Myocyte (in vitro differentiated cells): Measurements from ENCODE around the gene FMO4. TPM values are rescaled to one million over a fixed set of nuclear protein-coding genes. Genes with fewer than 3 reads are reported as not detected.
"Not testable (repeated sequence)": the region's sequence is repeated elsewhere in the genome, so short reads cannot be mapped to it uniquely, and the experiment has no call there.

Experiments used
- DNase-seq: peaks from one replicate; pipeline ENCODE4 v3.0.0-alpha.2; 2012; ENCODE audit warnings: low read depth
- total RNA-seq: library from RNA; depleted of rRNA; stranded (reverse); fragments of >200 nt; gene quantifications from 2 replicates; pipeline ENCODE4 v1.2.3, GENCODE V29; 2014

The FMO4 gene
- total RNA-seq, 1 donor from 2014 or later: 3.1 TPM

- DNase-seq: no peak
Measured at GRCh38 chr1:171334024-171334640, 20.1 kb downstream of the FMO4 start.

DNA sequence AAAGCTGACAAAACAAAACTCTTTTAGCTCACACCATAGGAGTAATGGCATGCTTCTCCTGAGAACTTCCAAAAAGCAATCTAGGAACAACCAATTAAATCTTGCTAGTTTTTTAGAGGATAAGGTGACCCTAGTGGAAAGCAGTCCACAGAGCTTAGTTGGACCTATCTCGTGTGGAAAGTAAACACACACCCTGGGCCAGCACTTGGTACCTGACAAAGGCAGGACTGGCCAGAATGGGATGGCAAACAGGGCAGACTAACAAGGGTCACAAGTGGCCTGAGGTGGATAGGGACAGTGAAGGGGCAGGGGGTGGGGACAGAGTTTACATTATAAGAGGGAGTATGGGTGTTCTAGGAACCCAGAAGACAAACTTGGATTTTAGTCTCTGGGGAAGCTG is 22.0 kb downstream of the FMO4 start:
- no peak for DNase-seq

GRCh38 chr1:171339345-171339744 is 25.4 kb downstream of the FMO4 start:
- not testable (repeated sequence) for DNase-seq

GRCh38 chr1:171343727-171344472 is 29.9 kb downstream of the FMO4 start:
- no peak for DNase-seq

GRCh38 chr1:171344473-171344820 is 30.5 kb downstream of the FMO4 start:
- no peak for DNase-seq

DNA sequence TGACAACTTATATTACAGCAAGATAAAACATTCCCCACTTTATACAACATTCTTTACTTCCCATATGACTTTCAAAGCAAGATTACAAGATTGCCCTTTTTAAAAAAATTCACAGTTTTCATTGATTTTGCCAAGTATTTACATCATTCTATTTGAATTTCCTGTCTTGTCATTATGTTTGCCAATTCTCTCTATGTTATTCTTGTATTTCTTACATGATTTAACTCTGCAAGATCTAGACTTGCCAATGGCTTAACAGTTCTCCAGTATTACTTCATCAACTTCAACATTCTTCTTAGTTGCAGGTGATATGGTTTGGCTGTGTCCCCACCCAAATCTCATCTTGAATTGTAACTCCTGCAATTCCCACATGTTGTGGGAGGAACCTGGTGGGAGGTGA is 31.6 kb downstream of the FMO4 start:
- DNase-seq: no peak

DNA sequence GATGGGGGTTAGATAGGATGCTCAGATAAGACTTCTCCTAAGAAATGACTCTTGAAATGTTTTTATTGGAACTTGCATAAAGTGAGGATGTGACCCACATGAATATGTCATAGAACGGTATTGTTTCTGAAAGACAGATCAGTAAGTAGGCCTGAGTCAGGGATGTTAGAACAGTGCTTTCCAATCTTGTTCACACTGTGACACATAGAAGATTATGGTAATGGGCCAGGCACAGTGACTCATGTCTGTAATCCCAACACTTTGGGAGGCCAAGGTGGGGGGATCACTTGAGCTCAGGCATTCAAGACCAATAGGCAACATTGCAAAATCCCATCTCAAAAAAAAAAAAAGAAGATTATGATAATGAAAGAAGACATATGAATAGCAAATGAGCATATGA is 32.9 kb downstream of the FMO4 start:
- DNase-seq: no peak

GRCh38 chr1:171350594-171350993 is 36.6 kb downstream of the FMO4 start:
- no peak for DNase-seq

- no peak for DNase-seq
Measured at GRCh38 chr1:171351961-171352360, 38.0 kb downstream of the FMO4 start.

- no peak for DNase-seq
Measured at GRCh38 chr1:171352554-171352953, 38.6 kb downstream of the FMO4 start.

DNA sequence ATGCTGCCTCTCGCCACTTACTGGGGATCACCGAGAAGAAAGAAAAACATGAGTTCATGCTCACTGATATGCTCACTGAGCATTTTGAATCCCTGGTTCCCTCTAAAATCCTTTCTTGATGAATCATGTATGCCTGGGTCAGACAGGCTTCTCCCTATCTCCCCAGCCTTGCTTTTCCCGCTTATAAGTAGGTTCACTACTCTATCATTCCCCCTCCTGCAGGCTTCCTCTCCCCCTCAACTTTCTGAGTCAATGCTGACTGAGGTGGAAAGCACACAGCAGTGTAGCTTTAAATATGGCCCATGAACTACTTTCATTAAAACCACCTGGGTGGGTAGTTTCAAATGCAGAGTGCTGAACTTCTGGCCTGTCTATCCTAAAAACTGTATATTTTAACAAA is 41.7 kb downstream of the FMO4 start:
- DNase-seq: no peak

- no peak for DNase-seq
Measured at GRCh38 chr1:171357179-171357578, 43.2 kb downstream of the FMO4 start.

DNA sequence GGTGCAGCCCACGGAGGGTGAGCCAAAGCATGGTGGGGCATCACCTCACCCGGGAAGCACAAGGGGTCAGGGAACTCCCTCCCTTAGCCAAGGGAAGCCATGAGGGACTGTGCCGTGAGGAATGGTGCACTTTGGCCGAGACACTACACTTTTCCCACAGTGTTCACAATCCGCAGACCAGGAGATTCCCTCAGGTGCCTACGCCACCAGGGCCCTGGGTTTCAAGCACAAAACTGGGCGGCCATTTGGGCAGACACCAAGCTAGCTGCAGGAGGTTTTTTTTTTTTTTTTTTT is 45.3 kb downstream of the FMO4 start:
- DNase-seq: not testable (repeated sequence)

- DNase-seq: peak; percentile 5
Measured at GRCh38 chr1:171359731-171360527, 45.9 kb downstream of the FMO4 start.

- no peak for DNase-seq
Measured at GRCh38 chr1:171366085-171366484, 52.1 kb downstream of the FMO4 start.

- no peak for DNase-seq
Measured at GRCh38 chr1:171366816-171367215, 52.8 kb downstream of the FMO4 start.

DNA sequence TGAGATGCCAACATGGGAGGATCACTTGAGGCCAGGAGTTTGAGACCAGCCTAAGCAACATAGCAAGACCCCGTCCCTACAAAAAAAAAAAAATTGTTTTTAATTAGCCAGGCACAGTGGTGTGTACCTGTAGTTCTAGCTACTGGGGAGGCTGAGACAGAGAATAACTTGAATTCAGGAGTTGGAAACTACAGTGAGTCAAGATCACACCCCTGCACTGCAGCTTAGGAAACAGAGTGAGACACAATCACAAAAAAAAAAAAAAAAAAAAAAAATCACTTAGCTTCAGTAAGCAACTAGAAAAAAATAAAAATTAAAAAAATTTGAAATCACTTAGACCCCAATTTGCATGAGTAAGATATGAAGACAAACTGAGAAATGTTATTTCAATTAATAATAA is 53.5 kb downstream of the FMO4 start:
- no peak for DNase-seq

DNA sequence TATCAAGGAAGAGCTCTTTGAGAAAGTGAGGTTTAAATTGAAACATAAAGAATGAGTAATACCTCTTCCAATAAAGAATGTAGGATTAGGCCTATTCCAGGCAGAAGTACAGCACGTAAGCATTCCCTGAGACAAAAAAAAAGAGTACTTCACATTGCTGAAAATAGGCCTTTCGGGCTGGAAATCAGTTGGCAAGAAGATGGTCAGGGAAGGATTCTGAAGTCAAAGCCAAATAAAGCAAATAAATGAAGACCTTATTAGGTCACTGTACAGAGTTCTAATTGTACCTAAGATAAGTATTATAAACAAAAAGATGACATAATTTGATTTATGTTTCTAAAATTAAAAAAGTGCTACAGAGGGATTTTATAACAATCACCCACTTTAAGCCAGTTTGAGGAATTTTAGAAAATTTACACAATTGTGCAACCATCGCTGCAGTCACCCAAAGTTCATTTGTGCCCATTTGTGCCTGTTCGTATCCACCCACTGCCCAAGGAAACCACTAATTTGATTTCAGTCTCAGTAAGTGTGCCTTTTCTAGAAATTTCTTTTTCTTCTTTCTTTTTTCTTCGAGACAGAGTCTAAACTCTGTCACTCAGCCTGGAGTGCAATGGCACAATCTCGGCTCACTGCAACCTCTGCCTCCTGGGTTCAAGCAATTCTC is 58.6 kb downstream of the FMO4 start:
- no peak for DNase-seq

- not testable (repeated sequence) for DNase-seq
Measured at GRCh38 chr1:171373357-171374122, 59.6 kb downstream of the FMO4 start.

- no peak for DNase-seq
Measured at GRCh38 chr1:171379846-171380245, 65.9 kb downstream of the FMO4 start.

- no peak for DNase-seq
Measured at GRCh38 chr1:171381866-171382210, 67.9 kb downstream of the FMO4 start.
